ENCODE data around the gene CENPK.
"Not testable (repeated sequence)": the region's sequence is repeated elsewhere in the genome, so short reads cannot be mapped to it uniquely, and the experiment has no call there.

The CENPK gene

GRCh38 chr5:65506961-65507360 is 56.0 kb downstream of the CENPK start:
- DNase-seq, result no peak

- no peak for DNase-seq
Measured at GRCh38 chr5:65489119-65489518, 73.8 kb downstream of the CENPK start.

GRCh38 chr5:65488038-65488687 is 74.8 kb downstream of the CENPK start:
- not testable (repeated sequence) for DNase-seq

- DNase-seq, result not testable (repeated sequence)
Measured at GRCh38 chr5:65486803-65487202, 76.2 kb downstream of the CENPK start.

- no peak for DNase-seq
Measured at GRCh38 chr5:65485405-65485804, 77.6 kb downstream of the CENPK start.

- DNase-seq, result peak; percentile 20
Measured at GRCh38 chr5:65483546-65484346, 79.2 kb downstream of the CENPK start.

GRCh38 chr5:65482736-65483545 is 80.0 kb downstream of the CENPK start:
- DNase-seq, result no peak

GRCh38 chr5:65482296-65482735 is 80.7 kb downstream of the CENPK start:
- no peak for DNase-seq

- DNase-seq, result peak; percentile 36
Measured at GRCh38 chr5:65481635-65482295, 81.2 kb downstream of the CENPK start, which contains the start of gene ADAMTS6. Gene ADAMTS6 (minus strand): TSS chr5:65481920. CDS start chr5:65473673, 8,247 bp downstream.

GRCh38 chr5:65481171-65481581 is 81.8 kb downstream of the CENPK start:
- DNase-seq, result no peak

- no peak for DNase-seq
Measured at GRCh38 chr5:65480306-65480865, 82.6 kb downstream of the CENPK start.

GRCh38 chr5:65479527-65479926 is 83.4 kb downstream of the CENPK start:
- DNase-seq, result no peak

GRCh38 chr5:65478336-65478735 is 84.6 kb downstream of the CENPK start:
- no peak for DNase-seq

GRCh38 chr5:65475895-65476294 is 87.1 kb downstream of the CENPK start:
- DNase-seq, result no peak

GRCh38 chr5:65475336-65475735 is 87.6 kb downstream of the CENPK start:
- no peak for DNase-seq

- DNase-seq, result no peak
Measured at GRCh38 chr5:65474130-65474711, 88.7 kb downstream of the CENPK start.

- no peak for DNase-seq
Measured at GRCh38 chr5:65468633-65469032, 94.3 kb downstream of the CENPK start.

All from DMS79 (cell line).